Transverse colon (tissue), 3 donors: ENCODE results near the gene COL19A1.
"Not testable (repeated sequence)": the region's sequence is repeated elsewhere in the genome, so short reads cannot be mapped to it uniquely, and the experiment has no call there.

Experiments used
- CTCF ChIP-seq, 5 experiments: fragments of 200-600 bp in 3 of 5; fragments of 450-650 bp in 2 of 5; sonication (generic) in 3 of 5; IDR thresholded peaks; 1 replicate in 2 of 5; 2 replicates in 3 of 5; pipeline ENCODE4 v1.5.1; 2016 to 2017; ENCODE audit warnings: antibody characterized with exemption in 5 of 5, inconsistent platforms in 3 of 5, mild to moderate bottlenecking in 2 of 5, moderate library complexity in 1 of 5
- EP300 ChIP-seq: sonication (generic); formaldehyde crosslinking; IDR thresholded peaks from one replicate; pipeline ENCODE4 v1.6.1; 2017; ENCODE audit warnings: antibody characterized with exemption, low read depth
- POLR2A ChIP-seq: fragments of 450-650 bp; IDR thresholded peaks from one replicate; pipeline ENCODE4 v1.6.1; 2016; ENCODE audit warnings: antibody characterized with exemption, mild to moderate bottlenecking, moderate library complexity

GRCh38 chr6:69921611-69922010 lies 55.3 kb downstream of the COL19A1 start:
- not testable (repeated sequence) for TF ChIP-seq POLR2A; CTCF (IDR thresholded peaks at IDR 0.05); EP300
